COLO668 (cell line): ENCODE data around the gene CDHR3.

Source experiments
- DNase-seq: peaks from one replicate; lab custom pipeline; 2025; ENCODE audit not compliant: unreplicated experiment; lab: John Stamatoyannopoulos, UW

Gene CDHR3

GRCh38 chr7:106080300-106080987 is 117.4 kb downstream of the CDHR3 start:
- DNase-seq, result no peak

- no peak for DNase-seq
Observed at GRCh38 chr7:106082087-106082854, 119.2 kb downstream of the CDHR3 start.
